ENCODE measurements around the gene PPP2R5E. TPM values are rescaled to one million over a fixed set of nuclear protein-coding genes. Genes with fewer than 3 reads are reported as not detected.
A peak's percentile ranks its signal among the peaks of the same experiment; 100 is the strongest.
"Not testable (repeated sequence)": the region's sequence is repeated elsewhere in the genome, so short reads cannot be mapped to it uniquely, and the experiment has no call there.

PPP2R5E gene
- 17.6 and 21.9 TPM in 2 replicates for total RNA-seq (2014; rRNA removed; shearing (Covaris generic))

- DNase-seq (ENCODE audit: low read depth) = peak; percentile 98
Observed at GRCh38 chr14:63543000-63543825, at the start of gene PPP2R5E. TSS of gene PPP2R5E (minus strand) at chr14:63543377. CDS start at chr14:63539685, 3,692 bp downstream.

- DNase-seq (ENCODE audit: low read depth) = not testable (repeated sequence)
Observed at GRCh38 chr14:63583046-63583445, 39.9 kb upstream of the PPP2R5E start.

- no peak for DNase-seq (ENCODE audit: low read depth)
Observed at GRCh38 chr14:63581491-63581890, 38.3 kb upstream of the PPP2R5E start.

- no peak for DNase-seq (ENCODE audit: low read depth)
Observed at GRCh38 chr14:63578300-63578699, 35.1 kb upstream of the PPP2R5E start.

GRCh38 chr14:63573581-63573980 lies 30.4 kb upstream of the PPP2R5E start:
- peak; percentile 15 for DNase-seq (ENCODE audit: low read depth)

GRCh38 chr14:63565448-63565847 lies 22.3 kb upstream of the PPP2R5E start:
- no peak for DNase-seq (ENCODE audit: low read depth)

GRCh38 chr14:63564318-63564717 lies 21.1 kb upstream of the PPP2R5E start:
- no peak for DNase-seq (ENCODE audit: low read depth)

- DNase-seq (ENCODE audit: low read depth) = peak; percentile 91
Observed at GRCh38 chr14:63563370-63564026, 20.3 kb upstream of the PPP2R5E start.

- no peak for DNase-seq (ENCODE audit: low read depth)
Observed at GRCh38 chr14:63562405-63562804, 19.2 kb upstream of the PPP2R5E start.

GRCh38 chr14:63555572-63555971 lies 12.4 kb upstream of the PPP2R5E start:
- no peak for DNase-seq (ENCODE audit: low read depth)

GRCh38 chr14:63551332-63551731 lies 8.2 kb upstream of the PPP2R5E start:
- peak; percentile 56 for DNase-seq (ENCODE audit: low read depth)

- DNase-seq (ENCODE audit: low read depth) = no peak
Observed at GRCh38 chr14:63547798-63548335, 4.7 kb upstream of the PPP2R5E start.

- DNase-seq (ENCODE audit: low read depth) = no peak
Observed at GRCh38 chr14:63545431-63545830, 2.3 kb upstream of the PPP2R5E start.

- DNase-seq (ENCODE audit: low read depth) = peak; percentile 37
Observed at GRCh38 chr14:63544591-63545299, 1.6 kb upstream of the PPP2R5E start.

- peak; percentile 7 for DNase-seq (ENCODE audit: low read depth)
Observed at GRCh38 chr14:63543826-63544406, 739 bp upstream of the PPP2R5E start.

- peak; percentile 14 for DNase-seq (ENCODE audit: low read depth)
Observed at GRCh38 chr14:63542231-63542999, 762 bp downstream of the PPP2R5E start.

GRCh38 chr14:63535918-63536317 lies 7.3 kb downstream of the PPP2R5E start:
- no peak for DNase-seq (ENCODE audit: low read depth)

GRCh38 chr14:63533474-63533873 lies 9.7 kb downstream of the PPP2R5E start:
- DNase-seq (ENCODE audit: low read depth) = no peak

GRCh38 chr14:63524537-63525155 lies 18.5 kb downstream of the PPP2R5E start:
- no peak for DNase-seq (ENCODE audit: low read depth)

GRCh38 chr14:63523735-63524426 lies 19.3 kb downstream of the PPP2R5E start:
- no peak for DNase-seq (ENCODE audit: low read depth)
